Measurements from ENCODE around the gene ZNF555.
A peak's percentile ranks its signal among the peaks of the same experiment; 100 is the strongest.
"Not testable (repeated sequence)": the region's sequence is repeated elsewhere in the genome, so short reads cannot be mapped to it uniquely, and the experiment has no call there.

Gene ZNF555

GRCh38 chr19:2840794-2841791, at the start of gene ZNF555:
Gene ZNF555 (plus strand): TSS chr19:2841475. CDS start chr19:2841573, 98 bp downstream.
- peak; percentile 96 for DNase-seq (ENCODE audit: low read depth in 1 of 2, low spot score in 1 of 2)

GRCh38 chr19:2791876-2792275, 49.4 kb upstream of the ZNF555 start:
- no peak for DNase-seq (ENCODE audit: low read depth in 1 of 2, low spot score in 1 of 2)

- not testable (repeated sequence) for DNase-seq (ENCODE audit: low read depth in 1 of 2, low spot score in 1 of 2)
Observed at GRCh38 chr19:2792666-2793065, 48.6 kb upstream of the ZNF555 start.

- DNase-seq (ENCODE audit: low read depth in 1 of 2, low spot score in 1 of 2) = no peak
Observed at GRCh38 chr19:2793126-2793525, 48.1 kb upstream of the ZNF555 start.

- DNase-seq (ENCODE audit: low read depth in 1 of 2, low spot score in 1 of 2) = no peak
Observed at GRCh38 chr19:2793577-2793976, 47.7 kb upstream of the ZNF555 start.

GRCh38 chr19:2795827-2796658, 45.2 kb upstream of the ZNF555 start:
- DNase-seq (ENCODE audit: low read depth in 1 of 2, low spot score in 1 of 2) = no peak

GRCh38 chr19:2796659-2797266, 44.5 kb upstream of the ZNF555 start:
- DNase-seq (ENCODE audit: low read depth in 1 of 2, low spot score in 1 of 2) = no peak

GRCh38 chr19:2797280-2797679, 44.0 kb upstream of the ZNF555 start:
- no peak for DNase-seq (ENCODE audit: low read depth in 1 of 2, low spot score in 1 of 2)

- DNase-seq (ENCODE audit: low read depth in 1 of 2, low spot score in 1 of 2) = no peak
Observed at GRCh38 chr19:2798158-2798685, 43.1 kb upstream of the ZNF555 start.

GRCh38 chr19:2798733-2799132, 42.5 kb upstream of the ZNF555 start:
- DNase-seq (ENCODE audit: low read depth in 1 of 2, low spot score in 1 of 2) = no peak

- no peak for DNase-seq (ENCODE audit: low read depth in 1 of 2, low spot score in 1 of 2)
Observed at GRCh38 chr19:2799273-2800020, 41.8 kb upstream of the ZNF555 start.

GRCh38 chr19:2800506-2800905, 40.8 kb upstream of the ZNF555 start:
- DNase-seq (ENCODE audit: low read depth in 1 of 2, low spot score in 1 of 2) = no peak

- no peak for DNase-seq (ENCODE audit: low read depth in 1 of 2, low spot score in 1 of 2)
Observed at GRCh38 chr19:2802826-2803225, 38.4 kb upstream of the ZNF555 start.

- no peak for DNase-seq (ENCODE audit: low read depth in 1 of 2, low spot score in 1 of 2)
Observed at GRCh38 chr19:2803486-2804155, 37.7 kb upstream of the ZNF555 start.

- no peak for DNase-seq (ENCODE audit: low read depth in 1 of 2, low spot score in 1 of 2)
Observed at GRCh38 chr19:2804156-2805004, 36.9 kb upstream of the ZNF555 start.

GRCh38 chr19:2805261-2805900, 35.9 kb upstream of the ZNF555 start:
- no peak for DNase-seq (ENCODE audit: low read depth in 1 of 2, low spot score in 1 of 2)

- DNase-seq (ENCODE audit: low read depth in 1 of 2, low spot score in 1 of 2) = no peak
Observed at GRCh38 chr19:2805991-2806649, 35.2 kb upstream of the ZNF555 start.

All from activated T-helper 1 cell treated with anti-CD3 and anti-CD28 coated beads, Interleukin-2, amount 50 U/mL, for 16 hours (primary cell).